CD14-positive monocyte (primary cell): ENCODE data around the gene CLCNKB. TPM values are rescaled to one million over a fixed set of nuclear protein-coding genes. Genes with fewer than 3 reads are reported as not detected.
"Not testable (repeated sequence)": the region's sequence is repeated elsewhere in the genome, so short reads cannot be mapped to it uniquely, and the experiment has no call there.

ENCODE experiments used
- DNase-seq, 3 donors: peaks; one replicate each; pipeline ENCODE4 v3.0.0-alpha.2; 2011 to 2022
- H2AFZ ChIP-seq: 2 replicates; pipeline ENCODE4 v1.6.0; 2012; ENCODE audit warnings: mild to moderate bottlenecking, low read depth, low read length, inconsistent platforms; ENCODE audit not compliant: insufficient read depth, poor library complexity, severe bottlenecking
- H3K27ac ChIP-seq, 2 donors: 1 replicate in 1 of 2; 2 replicates in 1 of 2; pipeline ENCODE4 v1.5.1; 2012 to 2013; ENCODE audit warnings: low read length in 2 of 2, control low read depth in 1 of 2, inconsistent platforms in 1 of 2, low read depth in 1 of 2, mild to moderate bottlenecking in 1 of 2
- H3K27me3 ChIP-seq, 2 donors: one replicate each; pipeline versions ENCODE4 v1.6.0 to v1.6.1; 2011 to 2013; ENCODE audit warnings: low read length in 2 of 2; ENCODE audit not compliant: control insufficient read depth in 2 of 2, insufficient read depth in 2 of 2
- H3K36me3 ChIP-seq, 2 donors: replicated peaks in 1 of 2; 1 replicate in 1 of 2; 2 replicates in 1 of 2; pipeline versions ENCODE4 v1.5.1 to v1.6.1; 2012 to 2013; ENCODE audit warnings: low read length in 2 of 2, control low read depth in 1 of 2, inconsistent platforms in 1 of 2, mild to moderate bottlenecking in 1 of 2; ENCODE audit not compliant: insufficient read depth in 2 of 2, control insufficient read depth in 1 of 2
- H3K4me1 ChIP-seq, 2 donors: 1 replicate in 1 of 2; 2 replicates in 1 of 2; pipeline versions ENCODE4 v1.5.1 to v1.6.1; 2012 to 2013; ENCODE audit warnings: low read length in 2 of 2, control low read depth in 1 of 2, inconsistent platforms in 1 of 2, mild to moderate bottlenecking in 1 of 2, moderate library complexity in 1 of 2; ENCODE audit not compliant: insufficient read depth in 2 of 2, control insufficient read depth in 1 of 2
- H3K4me2 ChIP-seq: replicated peaks from 2 replicates; pipeline ENCODE3; 2012; ENCODE audit warnings: low read length, moderate library complexity, mild to moderate bottlenecking; ENCODE audit not compliant: poor library complexity, severe bottlenecking; ENCODE audit errors: extremely low read depth
- H3K4me3 ChIP-seq, 3 experiments: fragments of 200-600 bp in 1 of 3; sonication (generic) in 1 of 3; replicated peaks in 1 of 3; 1 replicate in 2 of 3; 2 replicates in 1 of 3; pipeline ENCODE4 v1.5.1; 2011 to 2013; ENCODE audit warnings: low read length in 3 of 3, mild to moderate bottlenecking in 3 of 3, control low read depth in 2 of 3, low read depth in 2 of 3, inconsistent platforms in 1 of 3, moderate library complexity in 1 of 3
- H3K79me2 ChIP-seq: 2 replicates; pipeline ENCODE4 v1.6.0; 2012; ENCODE audit warnings: mild to moderate bottlenecking, control low read depth, inconsistent platforms, low read length, moderate library complexity; ENCODE audit not compliant: insufficient read depth
- H3K9ac ChIP-seq: 2 replicates; pipeline ENCODE4 v1.6.0; 2017; ENCODE audit warnings: low read length, mild to moderate bottlenecking; ENCODE audit not compliant: insufficient read depth, poor library complexity, severe bottlenecking
- H3K9me3 ChIP-seq, 2 donors: replicated peaks in 1 of 2; 1 replicate in 1 of 2; 2 replicates in 1 of 2; pipeline versions ENCODE4 v1.5.1 to v1.6.1; 2012 to 2013; ENCODE audit warnings: low read length in 2 of 2, control low read depth in 1 of 2; ENCODE audit not compliant: control insufficient read depth in 1 of 2, insufficient read depth in 1 of 2
- H4K20me1 ChIP-seq: 2 replicates; pipeline ENCODE4 v1.6.0; 2012; ENCODE audit warnings: mild to moderate bottlenecking, low read length, control low read depth, moderate library complexity; ENCODE audit not compliant: insufficient read depth
- H3K27ac Mint-ChIP-seq, 7 donors: one replicate each; pipeline ENCODE4 v1.8.0; 2020; ENCODE audit warnings: mild to moderate bottlenecking in 7 of 7, mixed read lengths in 7 of 7, moderate library complexity in 6 of 7, inconsistent platforms in 2 of 7
- H3K27me3 Mint-ChIP-seq, 3 donors: one replicate each; pipeline ENCODE4 v1.8.0; 2021 to 2022; ENCODE audit warnings: low read depth in 3 of 3, mild to moderate bottlenecking in 3 of 3, mixed read lengths in 3 of 3, moderate library complexity in 3 of 3, inconsistent platforms in 1 of 3
- H3K36me3 Mint-ChIP-seq, 2 donors: one replicate each; pipeline ENCODE4 v1.8.0; 2020; ENCODE audit warnings: mixed read lengths in 2 of 2, inconsistent platforms in 1 of 2, mild to moderate bottlenecking in 1 of 2
- H3K4me1 Mint-ChIP-seq: one replicate; pipeline ENCODE4 v1.8.0; 2020; ENCODE audit warnings: mild to moderate bottlenecking, mixed read lengths
- H3K4me3 Mint-ChIP-seq, 2 donors: one replicate each; pipeline ENCODE4 v1.8.0; 2020; ENCODE audit warnings: mild to moderate bottlenecking in 2 of 2, mixed read lengths in 2 of 2, moderate library complexity in 1 of 2
- H3K9me3 Mint-ChIP-seq, 7 donors: one replicate each; pipeline ENCODE4 v1.8.0; 2020 to 2022; ENCODE audit warnings: mixed read lengths in 7 of 7, mild to moderate bottlenecking in 6 of 7, moderate library complexity in 6 of 7, inconsistent platforms in 2 of 7
- CTCF ChIP-seq: fragments of 200-600 bp; IDR thresholded peaks from one replicate; pipeline ENCODE4 v1.8.0; 2022; ENCODE audit warnings: antibody characterized with exemption, mild to moderate bottlenecking
- WGBS: methylation state at CpG from one replicate; pipeline ENCODE4 v1.1.5; 2013; ENCODE audit warnings: missing lambda C conversion rate; ENCODE audit not compliant: insufficient coverage; 5-methylcytosine and 5-hydroxymethylcytosine counted together
- intact Hi-C, 2 donors: fragments of 100-400 bp; cut with micrococcal nuclease; formaldehyde crosslinking; loops; one replicate each; pipeline versions ENCODE4 v1.15.0 to v1.15.1; 2023
- polyA plus RNA-seq, 3 donors: library from polyadenylated mRNA; depleted of rRNA in 1 of 3; unstranded in 2 of 3; stranded (reverse) in 1 of 3; fragments of 300-500 nt in 2 of 3; fragments of >200 nt in 1 of 3; fragmentation: Illumina TruSeq in 2 of 3; gene quantifications; 1 replicate in 2 of 3; 2 replicates in 1 of 3; pipeline ENCODE4 v1.2.3, GENCODE V29; 2012 to 2021

The CLCNKB gene
- polyA plus RNA-seq, 3 donors, result not detected

- intact Hi-C loops, result loop anchor here (1.0 to 10.0 kb wide), 2 partner anchors 8 to 264 kb away; no protein-coding TSS in a partner anchor
- not testable (repeated sequence) for H3K27ac Mint-ChIP-seq, H2AFZ ChIP-seq, H3K4me3 ChIP-seq, H3K9ac ChIP-seq, DNase-seq, H3K4me2 ChIP-seq, H3K27ac ChIP-seq, H3K27me3 Mint-ChIP-seq, H4K20me1 ChIP-seq, H3K4me3 Mint-ChIP-seq, H3K27me3 ChIP-seq, H3K4me1 Mint-ChIP-seq, H3K9me3 Mint-ChIP-seq, H3K9me3 ChIP-seq, H3K79me2 ChIP-seq, H3K36me3 Mint-ChIP-seq, H3K4me1 ChIP-seq, H3K36me3 ChIP-seq
- no CpG with 5 or more reads among the region's 20 CpGs for WGBS
Measured at GRCh38 chr1:16058394-16059120, 15.0 kb downstream of the CLCNKB start.

- H3K9ac ChIP-seq, result no peak overlapping the region
- no peaks in the 10 kb centered on the region for H3K36me3 Mint-ChIP-seq
- no peak overlapping the region for H3K4me3 ChIP-seq
- H3K27me3 Mint-ChIP-seq, result peaks cover 9 to 25% (median 22%) of the 10 kb centered on the region in 3 donors
- no peak overlapping the region for H3K4me3 Mint-ChIP-seq
- H3K27ac ChIP-seq, result no peak overlapping the region
- H3K27ac Mint-ChIP-seq, result no peak overlapping the region
- H3K4me1 ChIP-seq, result no peaks in the 10 kb centered on the region
- 93% methylated on average over 3 of the region's 3 CpGs for WGBS
- no peaks in the 10 kb centered on the region for H3K27me3 ChIP-seq
- H4K20me1 ChIP-seq, result no peaks in the 10 kb centered on the region
- no peak for TF ChIP-seq CTCF
- no peaks in the 10 kb centered on the region for H3K79me2 ChIP-seq
- H3K9me3 ChIP-seq, result no peaks in the 10 kb centered on the region
- no peak overlapping the region for H3K4me2 ChIP-seq
- DNase-seq, result no peak
- no peak overlapping the region for H2AFZ ChIP-seq
- intact Hi-C loops, result no loop called here
- H3K9me3 Mint-ChIP-seq, result no peaks in the 10 kb centered on the region
- no peaks in the 10 kb centered on the region for H3K4me1 Mint-ChIP-seq
- H3K36me3 ChIP-seq, result no peaks in the 10 kb centered on the region
Measured at GRCh38 chr1:16061266-16061665, 17.7 kb downstream of the CLCNKB start.

GRCh38 chr1:16061989-16062686 is 18.6 kb downstream of the CLCNKB start:
- DNase-seq, H3K9ac ChIP-seq, H3K27me3 ChIP-seq, H4K20me1 ChIP-seq, H3K36me3 ChIP-seq, H3K4me2 ChIP-seq, H3K4me3 ChIP-seq, H3K4me1 ChIP-seq, H3K9me3 ChIP-seq, H3K27ac ChIP-seq, H3K4me3 Mint-ChIP-seq, H3K36me3 Mint-ChIP-seq, H3K79me2 ChIP-seq, H2AFZ ChIP-seq, H3K9me3 Mint-ChIP-seq, H3K27ac Mint-ChIP-seq, H3K4me1 Mint-ChIP-seq: not testable (repeated sequence)
- WGBS, result 85% methylated on average over 11 of the region's 18 CpGs
- intact Hi-C loops, result loop anchor here in 1 of 2 donors (2.0 kb wide), 1 partner anchor 21 kb away; no protein-coding TSS in a partner anchor
- peaks cover 9 to 26% (median 22%) of the 10 kb centered on the region in 3 donors for H3K27me3 Mint-ChIP-seq

GRCh38 chr1:16062687-16063075 is 19.1 kb downstream of the CLCNKB start:
- intact Hi-C loops, result loop anchor here in 1 of 2 donors (2.0 kb wide), 1 partner anchor 22 kb away; no protein-coding TSS in a partner anchor

More at GRCh38 chr1:16062687-16063075, 19.1 kb downstream of the CLCNKB start:
- not testable (repeated sequence) for H3K36me3 Mint-ChIP-seq, H3K4me2 ChIP-seq, H3K27me3 ChIP-seq, H2AFZ ChIP-seq, H3K27ac Mint-ChIP-seq, H3K36me3 ChIP-seq, H3K4me3 ChIP-seq, H3K4me1 ChIP-seq, H3K9ac ChIP-seq, H3K4me3 Mint-ChIP-seq, DNase-seq, H3K9me3 Mint-ChIP-seq, H3K9me3 ChIP-seq, H3K4me1 Mint-ChIP-seq, H3K79me2 ChIP-seq, H4K20me1 ChIP-seq, H3K27ac ChIP-seq
- H3K27me3 Mint-ChIP-seq, result peaks cover 10 to 27% (median 24%) of the 10 kb centered on the region in 3 donors
- WGBS, result 92% methylated on average over 4 of the region's 9 CpGs
